ENCODE data around the gene TMEM135. TPM values are rescaled to one million over a fixed set of nuclear protein-coding genes. Genes with fewer than 3 reads are reported as not detected.

Gene TMEM135
- polyA plus RNA-seq, 1 of the 3 experiments (the other 2 are of a cell fraction), result 3.0 TPM

DNA sequence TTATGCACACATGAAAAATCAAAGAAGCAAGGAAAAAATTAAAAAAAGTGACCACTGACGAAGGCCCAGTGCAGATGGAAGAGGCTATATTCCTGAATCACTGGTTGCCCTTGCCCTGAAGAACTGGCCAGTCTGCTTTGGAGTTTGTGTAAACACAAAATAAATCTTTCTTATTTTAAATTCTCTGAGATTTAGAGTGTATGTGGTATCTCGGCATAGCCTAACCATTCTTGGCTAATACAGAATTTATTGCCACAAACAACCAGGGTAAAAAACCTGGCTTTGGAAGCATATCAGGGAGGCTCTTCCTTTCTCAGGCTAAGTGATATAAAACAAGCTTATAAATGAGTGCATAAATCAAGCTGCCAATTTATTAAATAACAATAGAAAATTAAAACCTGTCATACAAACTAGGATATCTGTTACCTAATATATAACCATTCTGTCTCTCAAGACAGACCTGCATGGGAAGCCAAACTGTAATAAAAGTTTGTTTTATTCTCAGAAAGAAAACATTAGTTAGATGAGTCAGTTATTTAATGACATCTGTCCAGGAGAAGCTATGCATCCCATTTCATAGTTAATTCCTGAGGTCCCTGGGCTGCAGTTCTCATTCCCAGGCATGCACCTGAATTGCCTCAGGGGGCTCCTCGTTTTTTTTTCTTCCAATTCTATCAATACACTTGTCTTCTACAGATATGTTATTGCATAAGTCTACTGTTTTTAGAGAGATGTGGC lies 6.1 kb upstream of the TMEM135 start:
- Histone ChIP-seq H3K4me3 (ENCODE audit: low read depth in 2 of 2, low read length in 1 of 2) (no peak overlapping the region), H4K20me1 (ENCODE audit: insufficient read depth) (no peaks in the 10 kb centered on the region), H3K4me2 (no peak overlapping the region), H3K79me2 (ENCODE audit: insufficient read depth) (no peaks in the 10 kb centered on the region), H2AFZ (ENCODE audit: low read depth) (no peak overlapping the region), H3K9me3 (no peaks in the 10 kb centered on the region), H3K27me3 (ENCODE audit: insufficient read depth) (no peaks in the 10 kb centered on the region), H3F3A (replicated peaks; ENCODE audit: insufficient read depth) (no peaks in the 10 kb centered on the region), H3K36me3 (replicated peaks in 1 of 2; ENCODE audit: control insufficient read depth in 1 of 2, insufficient read depth in 2 of 2, low read length in 1 of 2) (no peaks in the 10 kb centered on the region), H3K9me2 (no peaks in the 10 kb centered on the region), H3K9ac (no peak overlapping the region), H3K27ac (ENCODE audit: low read depth in 2 of 2, low read length in 1 of 2) (no peak overlapping the region), H3K4me1 (ENCODE audit: control insufficient read depth in 1 of 2, insufficient read depth in 2 of 2, low read depth in 1 of 2, low read length in 1 of 2) (peaks cover 0 to 7% of the 10 kb centered on the region in 2 experiments; a peak in 1 of 4 replicates)
- CTCF ChIA-PET, result interaction anchor here (0.6 kb wide), 1 partner anchor 221 kb away, joined by 3 read pairs; no protein-coding TSS in a partner anchor
- POLR2A ChIA-PET, result no interaction called here
- no peak for DNase-seq
- 68% methylated on average over 3 of the region's 3 CpGs for WGBS (ENCODE audit: low lambda C conversion rate)
- no peak for TF ChIP-seq FOXM1 (IDR thresholded peaks at IDR 0.05; ENCODE audit: low read depth)
- no peak for TF ChIP-seq POLR2AphosphoS5 (IDR thresholded peaks at IDR 0.05; ENCODE audit: low read depth, low read length)
- TF ChIP-seq USF1 (IDR thresholded peaks at IDR 0.05; ENCODE audit: borderline replicate concordance, low read depth), result no peak
- no peak for TF ChIP-seq RCOR1 (IDR thresholded peaks at IDR 0.05; ENCODE audit: low read length)
- no peak for TF ChIP-seq RXRA (IDR thresholded peaks at IDR 0.05; ENCODE audit: borderline replicate concordance, low read depth)
- TF ChIP-seq FOXJ3 (CRISPR knock-in tag; IDR thresholded peaks at IDR 0.05), result no peak
- TF ChIP-seq TEAD4 (IDR thresholded peaks at IDR 0.05; ENCODE audit: borderline replicate concordance, insufficient read depth), result no peak
- no peak for TF ChIP-seq EP300 (IDR thresholded peaks at IDR 0.05; ENCODE audit: borderline replicate concordance in 1 of 2, low read depth in 1 of 2, low read length in 1 of 2)
- TF ChIP-seq FOSL2 (IDR thresholded peaks at IDR 0.05; ENCODE audit: borderline replicate concordance, low read depth), result no peak
- TF ChIP-seq GATA2 (CRISPR knock-in tag; IDR thresholded peaks at IDR 0.05), result no peak
- TF ChIP-seq RAD21 (IDR thresholded peaks at IDR 0.05; ENCODE audit: low read length), result no peak
- no peak for TF ChIP-seq MEF2A (IDR thresholded peaks at IDR 0.05; ENCODE audit: borderline replicate concordance, low read depth)
- TF ChIP-seq MAX (IDR thresholded peaks at IDR 0.05; ENCODE audit: low read depth), result no peak
- TF ChIP-seq, protein P1, sequence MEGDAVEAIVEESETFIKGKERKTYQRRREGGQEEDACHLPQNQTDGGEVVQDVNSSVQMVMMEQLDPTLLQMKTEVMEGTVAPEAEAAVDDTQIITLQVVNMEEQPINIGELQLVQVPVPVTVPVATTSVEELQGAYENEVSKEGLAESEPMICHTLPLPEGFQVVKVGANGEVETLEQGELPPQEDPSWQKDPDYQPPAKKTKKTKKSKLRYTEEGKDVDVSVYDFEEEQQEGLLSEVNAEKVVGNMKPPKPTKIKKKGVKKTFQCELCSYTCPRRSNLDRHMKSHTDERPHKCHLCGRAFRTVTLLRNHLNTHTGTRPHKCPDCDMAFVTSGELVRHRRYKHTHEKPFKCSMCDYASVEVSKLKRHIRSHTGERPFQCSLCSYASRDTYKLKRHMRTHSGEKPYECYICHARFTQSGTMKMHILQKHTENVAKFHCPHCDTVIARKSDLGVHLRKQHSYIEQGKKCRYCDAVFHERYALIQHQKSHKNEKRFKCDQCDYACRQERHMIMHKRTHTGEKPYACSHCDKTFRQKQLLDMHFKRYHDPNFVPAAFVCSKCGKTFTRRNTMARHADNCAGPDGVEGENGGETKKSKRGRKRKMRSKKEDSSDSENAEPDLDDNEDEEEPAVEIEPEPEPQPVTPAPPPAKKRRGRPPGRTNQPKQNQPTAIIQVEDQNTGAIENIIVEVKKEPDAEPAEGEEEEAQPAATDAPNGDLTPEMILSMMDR (IDR thresholded peaks at IDR 0.05), result no peak
- TF ChIP-seq, protein P2, sequence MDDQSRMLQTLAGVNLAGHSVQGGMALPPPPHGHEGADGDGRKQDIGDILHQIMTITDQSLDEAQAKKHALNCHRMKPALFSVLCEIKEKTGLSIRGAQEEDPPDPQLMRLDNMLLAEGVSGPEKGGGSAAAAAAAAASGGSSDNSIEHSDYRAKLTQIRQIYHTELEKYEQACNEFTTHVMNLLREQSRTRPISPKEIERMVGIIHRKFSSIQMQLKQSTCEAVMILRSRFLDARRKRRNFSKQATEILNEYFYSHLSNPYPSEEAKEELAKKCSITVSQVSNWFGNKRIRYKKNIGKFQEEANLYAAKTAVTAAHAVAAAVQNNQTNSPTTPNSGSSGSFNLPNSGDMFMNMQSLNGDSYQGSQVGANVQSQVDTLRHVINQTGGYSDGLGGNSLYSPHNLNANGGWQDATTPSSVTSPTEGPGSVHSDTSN (IDR thresholded peaks at IDR 0.05), result no peak
- no peak for TF ChIP-seq CHD2 (IDR thresholded peaks at IDR 0.05; ENCODE audit: low read length, partially characterized antibody)
- no peak for TF ChIP-seq TAF1 (IDR thresholded peaks at IDR 0.05; ENCODE audit: borderline replicate concordance, low read depth, low read length)
- TF ChIP-seq TCF12 (IDR thresholded peaks at IDR 0.05), result no peak

Measured in SK-N-SH (cell line).